ENCODE measurements around the gene HMCN1. TPM values are rescaled to one million over a fixed set of nuclear protein-coding genes. Genes with fewer than 3 reads are reported as not detected.

Gene HMCN1
- total RNA-seq, 1 donor from 2014 or later = 80.0 TPM

DNA sequence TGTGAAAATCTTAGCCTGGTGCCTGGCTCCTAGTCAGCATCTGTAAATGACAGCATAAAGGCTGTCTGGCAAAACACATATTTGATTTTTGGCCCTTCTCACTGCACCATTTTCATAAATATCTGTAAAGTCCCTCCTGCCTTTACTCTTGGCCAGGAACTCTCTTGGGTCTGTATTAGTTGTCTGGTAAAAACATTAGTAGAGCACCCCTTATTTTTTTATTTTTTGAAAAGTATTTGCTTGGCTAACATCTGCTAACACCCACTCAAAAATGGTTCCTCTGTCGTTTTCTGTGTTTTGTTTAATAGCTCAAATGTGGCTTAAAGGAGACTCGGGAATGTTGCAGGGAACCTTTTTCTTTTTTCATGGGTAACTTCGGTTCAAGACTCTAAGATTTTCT is 293.4 kb downstream of the HMCN1 start:
- H3K36me3 Mint-ChIP-seq (ENCODE audit: low read depth) = peaks cover 34% of the 10 kb centered on the region
- peaks cover 23% of the 10 kb centered on the region for H3K9me3 Mint-ChIP-seq (ENCODE audit: low read depth)
- peak overlapping the region; percentile 36 for H3K27ac Mint-ChIP-seq (ENCODE audit: unreplicated experiment)
- no peak overlapping the region for H3K4me3 Mint-ChIP-seq (ENCODE audit: unreplicated experiment)
- H3K4me1 Mint-ChIP-seq (ENCODE audit: low read depth) = peaks cover 21% of the 10 kb centered on the region
- no peak for DNase-seq (ENCODE audit: low spot score)
- TF ChIP-seq, protein P1, sequence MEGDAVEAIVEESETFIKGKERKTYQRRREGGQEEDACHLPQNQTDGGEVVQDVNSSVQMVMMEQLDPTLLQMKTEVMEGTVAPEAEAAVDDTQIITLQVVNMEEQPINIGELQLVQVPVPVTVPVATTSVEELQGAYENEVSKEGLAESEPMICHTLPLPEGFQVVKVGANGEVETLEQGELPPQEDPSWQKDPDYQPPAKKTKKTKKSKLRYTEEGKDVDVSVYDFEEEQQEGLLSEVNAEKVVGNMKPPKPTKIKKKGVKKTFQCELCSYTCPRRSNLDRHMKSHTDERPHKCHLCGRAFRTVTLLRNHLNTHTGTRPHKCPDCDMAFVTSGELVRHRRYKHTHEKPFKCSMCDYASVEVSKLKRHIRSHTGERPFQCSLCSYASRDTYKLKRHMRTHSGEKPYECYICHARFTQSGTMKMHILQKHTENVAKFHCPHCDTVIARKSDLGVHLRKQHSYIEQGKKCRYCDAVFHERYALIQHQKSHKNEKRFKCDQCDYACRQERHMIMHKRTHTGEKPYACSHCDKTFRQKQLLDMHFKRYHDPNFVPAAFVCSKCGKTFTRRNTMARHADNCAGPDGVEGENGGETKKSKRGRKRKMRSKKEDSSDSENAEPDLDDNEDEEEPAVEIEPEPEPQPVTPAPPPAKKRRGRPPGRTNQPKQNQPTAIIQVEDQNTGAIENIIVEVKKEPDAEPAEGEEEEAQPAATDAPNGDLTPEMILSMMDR (IDR thresholded peaks at IDR 0.05) = no peak
- no peaks in the 10 kb centered on the region for H3K27me3 Mint-ChIP-seq (ENCODE audit: low read depth)

DNA sequence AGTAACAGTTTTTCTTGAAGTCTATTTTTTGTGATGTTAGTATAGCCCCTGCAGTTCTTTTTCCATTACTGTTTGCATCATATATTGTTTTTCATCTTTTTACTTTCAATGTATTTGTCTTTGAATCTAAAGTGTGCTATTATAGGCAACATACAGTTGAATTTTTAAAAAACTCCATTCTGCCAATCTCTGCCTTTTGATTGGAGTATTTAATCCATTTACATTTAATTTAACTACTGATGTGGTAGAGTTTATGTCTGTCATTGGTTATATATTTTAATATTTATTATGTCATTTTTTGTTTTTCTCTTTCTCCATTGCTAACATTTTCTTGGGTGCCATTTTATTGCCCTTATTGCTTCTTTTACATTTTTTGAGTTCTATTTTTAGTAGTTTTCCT is 296.3 kb downstream of the HMCN1 start:
- no peak overlapping the region for H3K4me3 Mint-ChIP-seq (ENCODE audit: unreplicated experiment)
- TF ChIP-seq, protein P1 (IDR thresholded peaks at IDR 0.05) = no peak
- peaks cover 34% of the 10 kb centered on the region for H3K4me1 Mint-ChIP-seq (ENCODE audit: low read depth)
- peaks cover 28% of the 10 kb centered on the region for H3K9me3 Mint-ChIP-seq (ENCODE audit: low read depth)
- H3K27ac Mint-ChIP-seq (ENCODE audit: unreplicated experiment) = no peak overlapping the region
- DNase-seq (ENCODE audit: low spot score) = no peak
- H3K27me3 Mint-ChIP-seq (ENCODE audit: low read depth) = no peaks in the 10 kb centered on the region
- peaks cover 35% of the 10 kb centered on the region for H3K36me3 Mint-ChIP-seq (ENCODE audit: low read depth)

DNA sequence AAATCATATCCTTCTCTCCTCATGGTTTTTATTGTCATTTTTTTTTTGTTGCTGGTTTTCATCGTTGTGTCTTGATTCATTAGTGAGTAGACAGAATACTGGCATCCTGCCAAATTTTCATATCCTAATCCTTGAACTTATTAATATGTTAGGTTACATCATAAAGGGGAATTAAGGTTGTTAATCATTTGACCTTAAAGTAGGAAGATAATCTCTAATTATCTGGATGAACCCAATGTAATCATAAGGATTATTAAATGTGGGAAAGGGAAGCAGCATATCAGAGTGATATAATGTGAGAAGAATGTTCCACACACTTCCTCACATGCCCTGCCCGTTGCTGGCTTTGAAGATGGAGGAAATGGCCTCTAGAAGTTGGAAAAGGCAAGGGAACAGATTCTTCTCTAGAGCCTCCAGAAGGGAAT is 299.7 kb downstream of the HMCN1 start:
- DNase-seq (ENCODE audit: low spot score) = no peak
- H3K27me3 Mint-ChIP-seq (ENCODE audit: low read depth) = no peaks in the 10 kb centered on the region
- peaks cover 28% of the 10 kb centered on the region for H3K9me3 Mint-ChIP-seq (ENCODE audit: low read depth)
- no peak overlapping the region for H3K27ac Mint-ChIP-seq (ENCODE audit: unreplicated experiment)
- H3K4me1 Mint-ChIP-seq (ENCODE audit: low read depth) = peaks cover 14% of the 10 kb centered on the region
- peaks cover 34% of the 10 kb centered on the region for H3K36me3 Mint-ChIP-seq (ENCODE audit: low read depth)
- no peak overlapping the region for H3K4me3 Mint-ChIP-seq (ENCODE audit: unreplicated experiment)
- TF ChIP-seq, protein P1 (IDR thresholded peaks at IDR 0.05) = no peak

DNA sequence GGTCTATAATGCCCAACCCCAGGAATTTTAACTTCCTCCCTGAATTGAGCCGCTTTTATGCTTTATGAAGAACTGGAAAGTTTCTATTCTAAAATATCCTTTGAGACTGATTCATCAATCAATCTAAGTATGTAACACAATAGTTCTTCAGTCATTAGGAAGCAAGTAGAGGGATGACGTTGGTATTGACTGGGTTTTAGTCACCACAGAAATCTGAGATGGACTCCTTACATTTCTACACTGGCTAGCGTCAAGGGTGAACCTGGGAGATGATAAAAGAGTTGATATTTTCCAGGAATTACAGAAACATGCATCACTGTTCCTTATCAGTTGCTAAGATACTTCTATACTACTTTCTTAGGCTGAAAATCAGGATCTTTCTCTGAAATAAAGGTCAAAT is 308.0 kb downstream of the HMCN1 start:
- DNase-seq (ENCODE audit: low spot score) = no peak
- peaks cover 21% of the 10 kb centered on the region for H3K36me3 Mint-ChIP-seq (ENCODE audit: low read depth)

DNA sequence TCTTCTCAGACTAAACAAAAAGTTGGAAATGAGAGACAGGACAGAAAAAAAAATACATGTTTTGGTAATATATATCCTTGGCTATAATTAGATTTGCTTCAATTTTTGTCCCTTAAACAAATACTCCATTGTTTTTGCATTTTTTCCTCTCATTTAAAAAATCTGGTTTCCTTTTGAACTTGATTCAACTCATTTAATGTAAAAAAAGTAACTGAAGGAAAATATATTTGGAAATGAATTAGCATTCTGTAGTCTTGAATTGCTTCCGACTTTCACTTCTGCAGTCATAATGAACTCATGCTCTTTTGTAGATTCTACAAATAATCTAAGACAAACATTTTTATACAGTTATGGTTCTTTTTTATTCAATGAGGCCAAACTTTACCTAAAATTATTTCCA is 309.1 kb downstream of the HMCN1 start:
- H3K9me3 Mint-ChIP-seq (ENCODE audit: low read depth) = no peaks in the 10 kb centered on the region
- peaks cover 22% of the 10 kb centered on the region for H3K36me3 Mint-ChIP-seq (ENCODE audit: low read depth)
- peaks cover 21% of the 10 kb centered on the region for H3K4me1 Mint-ChIP-seq (ENCODE audit: low read depth)
- no peak overlapping the region for H3K4me3 Mint-ChIP-seq (ENCODE audit: unreplicated experiment)
- no peaks in the 10 kb centered on the region for H3K27me3 Mint-ChIP-seq (ENCODE audit: low read depth)
- TF ChIP-seq, protein P1 (IDR thresholded peaks at IDR 0.05) = no peak
- no peak for DNase-seq (ENCODE audit: low spot score)
- peak overlapping the region; percentile 84 for H3K27ac Mint-ChIP-seq (ENCODE audit: unreplicated experiment)

More for the DNA sequence above, 308.0 kb downstream of the HMCN1 start:
- no peak overlapping the region for H3K4me3 Mint-ChIP-seq (ENCODE audit: unreplicated experiment)
- no peaks in the 10 kb centered on the region for H3K27me3 Mint-ChIP-seq (ENCODE audit: low read depth)
- TF ChIP-seq, protein P1 (IDR thresholded peaks at IDR 0.05) = no peak
- H3K27ac Mint-ChIP-seq (ENCODE audit: unreplicated experiment) = no peak overlapping the region
- H3K9me3 Mint-ChIP-seq (ENCODE audit: low read depth) = no peaks in the 10 kb centered on the region
- H3K4me1 Mint-ChIP-seq (ENCODE audit: low read depth) = peaks cover 21% of the 10 kb centered on the region

Measured in chondrocyte (in vitro differentiated cells).